Loucy (cell line): ENCODE measurements around the gene DGKB.
"Not testable (repeated sequence)": the region's sequence is repeated elsewhere in the genome, so short reads cannot be mapped to it uniquely, and the experiment has no call there.

Experiments used
- H2AFZ ChIP-seq: fragments of 200-600 bp; sonication (generic); 2 replicates; pipeline ENCODE4 v1.6.0; 2016; ENCODE audit warnings: antibody characterized with exemption, mild to moderate bottlenecking, low read length, moderate library complexity
- H3F3A ChIP-seq: fragments of 200-600 bp; 2 replicates; pipeline ENCODE4 v1.6.0; 2016; ENCODE audit warnings: antibody characterized with exemption, low read depth, mild to moderate bottlenecking
- H3K27me3 ChIP-seq: fragments of 200-600 bp; sonication (generic); 2 replicates; pipeline ENCODE4 v1.6.1; 2014; ENCODE audit warnings: low read length, mild to moderate bottlenecking; ENCODE audit not compliant: insufficient read depth, poor library complexity, severe bottlenecking
- H3K36me3 ChIP-seq: fragments of 200-600 bp; sonication (generic); 2 replicates; pipeline ENCODE4 v1.6.1; 2016; ENCODE audit warnings: low read length; ENCODE audit not compliant: insufficient read depth
- H3K4me1 ChIP-seq: fragments of 200-600 bp; sonication (generic); 2 replicates; pipeline ENCODE4 v1.5.1; 2014; ENCODE audit warnings: low read length, mild to moderate bottlenecking; ENCODE audit not compliant: insufficient read depth, poor library complexity, severe bottlenecking
- H3K4me2 ChIP-seq: fragments of 200-600 bp; sonication (generic); 2 replicates; pipeline ENCODE4 v1.6.0; 2014; ENCODE audit warnings: antibody characterized with exemption, low read length, low read depth, mild to moderate bottlenecking; ENCODE audit not compliant: poor library complexity, severe bottlenecking
- H3K4me3 ChIP-seq: fragments of 200-600 bp; sonication (generic); 2 replicates; pipeline ENCODE4 v1.5.1; 2014; ENCODE audit warnings: low read length, mild to moderate bottlenecking, mixed read lengths; ENCODE audit not compliant: poor library complexity, severe bottlenecking
- H3K79me2 ChIP-seq: fragments of 200-600 bp; sonication (generic); 2 replicates; pipeline ENCODE4 v1.6.1; 2014; ENCODE audit warnings: low read length; ENCODE audit not compliant: insufficient read depth
- H3K9ac ChIP-seq: fragments of 200-600 bp; sonication (generic); 2 replicates; pipeline ENCODE4 v1.6.0; 2014; ENCODE audit warnings: mild to moderate bottlenecking, low read depth, low read length, moderate library complexity; ENCODE audit not compliant: poor library complexity, severe bottlenecking
- H3K9me2 ChIP-seq: fragments of 200-600 bp; sonication (generic); replicated peaks from 2 replicates; pipeline ENCODE4 v1.6.1; 2016; ENCODE audit warnings: low read depth, low read length, mixed read lengths
- H3K9me3 ChIP-seq: fragments of 200-600 bp; sonication (generic); 2 replicates; pipeline ENCODE4 v1.6.1; 2014; ENCODE audit warnings: mild to moderate bottlenecking, antibody characterized with exemption, low read length, low read depth; ENCODE audit not compliant: insufficient read depth
- H4K20me1 ChIP-seq: fragments of 200-600 bp; sonication (generic); 2 replicates; pipeline ENCODE4 v1.6.0; 2014; ENCODE audit warnings: antibody characterized with exemption, low read length, mild to moderate bottlenecking; ENCODE audit not compliant: insufficient read depth, poor library complexity, severe bottlenecking
- EZH2phosphoT487 ChIP-seq: fragments of 200-600 bp; IDR thresholded peaks from 2 replicates; pipeline ENCODE4 v1.6.1; 2018; ENCODE audit warnings: antibody characterized with exemption, mild to moderate bottlenecking, moderate library complexity, borderline replicate concordance
- TF ChIP-seq, protein P1 (sequence below): fragments of 200-600 bp; sonication (generic); conservative IDR thresholded peaks from 2 replicates; pipeline ENCODE4 v1.5.1; 2014; ENCODE audit warnings: mild to moderate bottlenecking, antibody characterized with exemption, low read length

The DGKB gene

DNA sequence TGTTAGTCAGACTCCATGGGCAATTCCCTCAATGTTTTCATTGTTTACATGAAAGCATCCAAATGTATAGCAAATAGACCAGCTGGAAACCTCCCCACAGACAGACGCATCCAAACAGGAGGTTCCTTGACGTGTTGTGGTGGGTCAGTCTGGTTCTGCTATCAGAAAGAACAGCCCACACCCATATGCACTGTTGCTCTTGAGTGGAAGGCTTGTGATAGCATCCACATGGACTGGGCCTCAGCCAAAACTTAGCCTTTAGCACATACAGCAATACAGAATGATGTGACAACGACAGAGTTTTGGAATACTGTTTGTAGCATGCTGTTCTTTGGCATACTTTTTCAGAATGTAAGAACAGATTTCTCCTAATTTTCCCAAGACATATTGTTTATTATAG lies 613.9 kb downstream of the DGKB start:
- no peak overlapping the region for H2AFZ ChIP-seq
- H3K36me3 ChIP-seq, result no peaks in the 10 kb centered on the region
- H3K79me2 ChIP-seq, result no peaks in the 10 kb centered on the region
- TF ChIP-seq, protein P1, sequence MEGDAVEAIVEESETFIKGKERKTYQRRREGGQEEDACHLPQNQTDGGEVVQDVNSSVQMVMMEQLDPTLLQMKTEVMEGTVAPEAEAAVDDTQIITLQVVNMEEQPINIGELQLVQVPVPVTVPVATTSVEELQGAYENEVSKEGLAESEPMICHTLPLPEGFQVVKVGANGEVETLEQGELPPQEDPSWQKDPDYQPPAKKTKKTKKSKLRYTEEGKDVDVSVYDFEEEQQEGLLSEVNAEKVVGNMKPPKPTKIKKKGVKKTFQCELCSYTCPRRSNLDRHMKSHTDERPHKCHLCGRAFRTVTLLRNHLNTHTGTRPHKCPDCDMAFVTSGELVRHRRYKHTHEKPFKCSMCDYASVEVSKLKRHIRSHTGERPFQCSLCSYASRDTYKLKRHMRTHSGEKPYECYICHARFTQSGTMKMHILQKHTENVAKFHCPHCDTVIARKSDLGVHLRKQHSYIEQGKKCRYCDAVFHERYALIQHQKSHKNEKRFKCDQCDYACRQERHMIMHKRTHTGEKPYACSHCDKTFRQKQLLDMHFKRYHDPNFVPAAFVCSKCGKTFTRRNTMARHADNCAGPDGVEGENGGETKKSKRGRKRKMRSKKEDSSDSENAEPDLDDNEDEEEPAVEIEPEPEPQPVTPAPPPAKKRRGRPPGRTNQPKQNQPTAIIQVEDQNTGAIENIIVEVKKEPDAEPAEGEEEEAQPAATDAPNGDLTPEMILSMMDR, result no peak
- no peak for TF ChIP-seq EZH2phosphoT487
- H3K9ac ChIP-seq, result no peak overlapping the region
- H3F3A ChIP-seq, result no peaks in the 10 kb centered on the region
- no peak overlapping the region for H3K4me3 ChIP-seq
- no peaks in the 10 kb centered on the region for H3K9me2 ChIP-seq
- no peaks in the 10 kb centered on the region for H3K9me3 ChIP-seq
- no peaks in the 10 kb centered on the region for H3K27me3 ChIP-seq
- H3K4me2 ChIP-seq, result no peak overlapping the region
- no peaks in the 10 kb centered on the region for H4K20me1 ChIP-seq
- H3K4me1 ChIP-seq, result no peaks in the 10 kb centered on the region

DNA sequence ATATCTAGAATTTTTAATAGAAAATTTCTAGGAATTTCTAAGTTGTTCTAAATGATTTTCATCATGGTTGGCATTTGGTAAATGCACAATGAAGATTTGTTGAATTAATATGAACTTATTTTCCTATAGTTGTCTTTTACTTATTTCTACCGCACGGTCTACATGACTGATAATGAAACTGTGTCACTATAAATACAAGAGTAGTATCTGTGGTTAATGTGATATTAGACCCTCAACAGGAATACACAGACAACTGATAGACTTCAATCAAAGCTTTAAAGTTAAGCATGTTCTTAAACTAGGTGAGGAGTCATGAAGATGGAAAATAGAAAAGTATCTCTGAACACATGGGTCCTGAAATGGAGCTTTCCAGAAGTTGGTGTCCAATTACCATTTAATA lies 615.2 kb downstream of the DGKB start:
- no peak for TF ChIP-seq EZH2phosphoT487
- TF ChIP-seq, protein P1, result no peak
- Histone ChIP-seq H3K36me3 (no peaks in the 10 kb centered on the region), H3K79me2 (no peaks in the 10 kb centered on the region), H3K4me2 (no peak overlapping the region), H3K27me3 (no peaks in the 10 kb centered on the region), H3K9me2 (no peaks in the 10 kb centered on the region), H4K20me1 (no peaks in the 10 kb centered on the region), H3K9me3 (no peaks in the 10 kb centered on the region), H2AFZ (no peak overlapping the region), H3K9ac (no peak overlapping the region), H3F3A (no peaks in the 10 kb centered on the region), H3K4me1 (no peaks in the 10 kb centered on the region), H3K4me3 (no peak overlapping the region)

GRCh38 chr7:14286036-14286435 lies 616.5 kb downstream of the DGKB start:
- Histone ChIP-seq H3K4me3 (no peak overlapping the region), H3K4me2 (no peak overlapping the region), H3K9ac (no peak overlapping the region)

GRCh38 chr7:14279065-14279871 lies 623.3 kb downstream of the DGKB start:
- H3K4me2 ChIP-seq, H3K4me1 ChIP-seq, H2AFZ ChIP-seq, H3K9me3 ChIP-seq, H4K20me1 ChIP-seq, H3K27me3 ChIP-seq, H3K4me3 ChIP-seq, H3K9ac ChIP-seq, H3K79me2 ChIP-seq, H3K9me2 ChIP-seq, H3F3A ChIP-seq, H3K36me3 ChIP-seq: not testable (repeated sequence)

More at GRCh38 chr7:14286036-14286435, 616.5 kb downstream of the DGKB start:
- Histone ChIP-seq H3F3A (no peaks in the 10 kb centered on the region), H3K9me2 (no peaks in the 10 kb centered on the region), H4K20me1 (no peaks in the 10 kb centered on the region), H3K9me3 (no peaks in the 10 kb centered on the region), H2AFZ (no peak overlapping the region), H3K27me3 (no peaks in the 10 kb centered on the region), H3K4me1 (no peaks in the 10 kb centered on the region), H3K36me3 (no peaks in the 10 kb centered on the region), H3K79me2 (no peaks in the 10 kb centered on the region)
- no peak for TF ChIP-seq EZH2phosphoT487
- TF ChIP-seq, protein P1, result no peak
